Measurements from ENCODE around the gene TOR1B.

The TOR1B gene

GRCh38 chr9:129845373-129845772 lies 42.4 kb downstream of the TOR1B start:
- DNase-seq (ENCODE audit: low spot score): no peak

- DNase-seq (ENCODE audit: low spot score): no peak
Measured at GRCh38 chr9:129848712-129849441, 45.9 kb downstream of the TOR1B start.

- no peak for DNase-seq (ENCODE audit: low spot score)
Measured at GRCh38 chr9:129849901-129850300, 46.9 kb downstream of the TOR1B start.

DNA sequence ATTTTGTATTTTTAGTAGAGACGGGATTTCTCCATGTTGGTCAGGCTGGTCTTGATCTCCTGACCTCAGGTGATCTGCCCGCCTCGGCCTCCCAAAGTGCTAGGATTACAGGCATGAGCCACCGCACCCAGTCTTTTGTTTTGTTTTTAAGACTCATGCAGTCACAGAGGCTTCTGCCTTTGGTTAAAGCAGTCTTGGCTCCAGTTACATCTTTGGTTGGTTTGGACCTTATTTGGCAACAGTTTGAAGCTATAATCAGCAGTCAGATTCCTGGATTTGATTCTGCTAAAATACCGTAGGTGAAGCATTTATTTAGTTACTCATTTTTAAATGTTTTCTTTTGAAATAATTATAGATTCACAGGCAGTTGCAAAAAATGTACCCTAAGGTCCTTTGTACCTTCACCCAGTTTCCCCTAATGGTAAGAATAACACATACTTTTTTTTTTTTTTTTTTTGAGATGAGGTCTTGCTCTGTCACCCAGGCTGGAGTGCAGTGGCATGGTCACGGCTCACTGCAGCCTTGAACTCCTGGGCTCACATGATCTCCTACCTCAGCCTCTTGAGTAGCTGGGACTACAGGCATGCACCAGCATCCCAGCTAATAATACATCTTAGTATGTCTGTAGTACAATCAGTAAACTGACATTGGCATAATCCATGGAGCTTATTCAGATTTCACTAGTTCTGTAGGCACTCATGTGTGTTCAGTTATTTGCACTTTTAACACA lies 48.0 kb downstream of the TOR1B start:
- DNase-seq (ENCODE audit: low spot score): no peak

GRCh38 chr9:129851821-129852220 lies 48.8 kb downstream of the TOR1B start:
- no peak for DNase-seq (ENCODE audit: low spot score)

GRCh38 chr9:129852579-129852978 lies 49.6 kb downstream of the TOR1B start:
- no peak for DNase-seq (ENCODE audit: low spot score)

- DNase-seq (ENCODE audit: low spot score): no peak
Measured at GRCh38 chr9:129853614-129854013, 50.6 kb downstream of the TOR1B start.

DNA sequence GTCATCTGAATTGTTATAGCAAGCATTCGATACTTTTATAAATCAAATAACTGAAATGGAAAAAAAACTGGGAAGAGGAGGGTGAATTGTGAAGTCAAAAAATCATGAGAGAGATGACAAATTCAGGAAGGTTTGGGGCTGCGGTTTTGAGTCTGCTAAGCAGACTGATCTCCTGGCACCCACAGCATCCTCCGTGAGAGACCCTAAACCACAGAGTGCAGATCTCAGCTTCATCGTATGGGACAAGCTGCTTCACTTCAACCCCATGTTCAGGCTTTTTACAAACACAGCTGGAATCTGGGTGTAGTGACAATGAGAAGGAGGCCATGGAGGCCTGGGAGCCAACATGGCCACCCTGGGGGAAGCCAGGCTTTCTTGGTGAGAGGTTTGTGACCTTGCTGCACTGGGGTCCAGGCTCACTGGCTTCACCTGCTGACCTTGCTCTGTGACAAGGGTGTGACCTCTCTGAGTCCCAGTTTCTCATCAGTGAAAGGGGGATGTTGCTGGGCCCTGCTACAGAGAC lies 51.7 kb downstream of the TOR1B start:
- DNase-seq (ENCODE audit: low spot score): no peak

DNA sequence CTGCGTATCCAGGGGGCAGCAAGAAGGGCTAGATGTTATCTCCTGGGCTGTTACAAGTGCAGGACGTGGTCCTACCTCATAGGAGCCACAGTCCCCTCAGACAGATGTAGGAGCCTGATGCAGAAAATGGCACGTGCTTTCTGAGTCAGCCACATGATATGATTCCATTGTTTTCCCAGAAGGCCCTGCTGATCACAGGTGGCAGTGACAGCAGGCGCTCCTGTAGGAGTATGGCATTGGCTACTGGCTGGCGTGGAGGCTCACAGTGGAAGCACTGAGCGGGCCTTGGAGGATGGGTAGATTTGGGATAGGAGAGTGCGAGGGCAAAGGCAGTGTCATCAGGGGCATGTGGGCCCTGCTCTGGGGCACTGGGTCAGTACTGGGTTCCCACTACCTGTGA lies 54.2 kb downstream of the TOR1B start:
- DNase-seq (ENCODE audit: low spot score): no peak

GRCh38 chr9:129858167-129858962 lies 55.4 kb downstream of the TOR1B start:
- no peak for DNase-seq (ENCODE audit: low spot score)
